Adrenal gland (tissue), 12 donors: ENCODE measurements around the gene DAGLB. TPM values are rescaled to one million over a fixed set of nuclear protein-coding genes. Genes with fewer than 3 reads are reported as not detected.

Experiments used
- DNase-seq, 7 donors: peaks; one replicate each; pipeline ENCODE4 v3.0.0-alpha.2; 2019 to 2020
- H3K27ac ChIP-seq, 5 donors: fragments of 200-600 bp; sonication (generic) in 4 of 5; 1 replicate in 3 of 5; 2 replicates in 2 of 5; pipeline versions ENCODE4 v1.5.1 to v1.8.0; 2016 to 2020; ENCODE audit warnings: mild to moderate bottlenecking in 1 of 5
- H3K27me3 ChIP-seq: fragments of 200-600 bp; 2 replicates; pipeline ENCODE4 v1.8.0; 2021
- H3K36me3 ChIP-seq, 2 donors: fragments of 200-600 bp; replicated peaks in 1 of 2; 1 replicate in 1 of 2; 2 replicates in 1 of 2; pipeline versions ENCODE4 v1.5.1 to v1.8.0; 2018 to 2022
- H3K4me1 ChIP-seq, 2 donors: fragments of 200-600 bp; replicated peaks in 1 of 2; 1 replicate in 1 of 2; 2 replicates in 1 of 2; pipeline versions ENCODE4 v1.5.1 to v1.8.0; 2018 to 2021
- H3K4me3 ChIP-seq, 4 donors: fragments of 200-600 bp; sonication (generic) in 3 of 4; one replicate each; pipeline ENCODE4 v1.5.1; 2016 to 2018
- H3K9me3 ChIP-seq, 3 donors: fragments of 200-600 bp; sonication (generic) in 1 of 3; replicated peaks in 1 of 3; 1 replicate in 2 of 3; 2 replicates in 1 of 3; pipeline versions ENCODE4 v1.5.1 to v1.8.0; 2016 to 2021
- POLR2A ChIP-seq, 2 donors: fragments of 450-650 bp; IDR thresholded peaks; one replicate each; pipeline ENCODE4 v1.6.1; 2017; ENCODE audit warnings: antibody characterized with exemption in 2 of 2, mild to moderate bottlenecking in 2 of 2, moderate library complexity in 1 of 2
- WGBS, 4 donors: extraction: QIAGEN DNeasy Blood & Tissue Kit in 2 of 4; methylation state at CpG; one replicate each; pipeline versions ENCODE4 v1.1.5 to v1.1.7; 2013 to 2017; 5-methylcytosine and 5-hydroxymethylcytosine counted together
- intact Hi-C, 2 donors: fragments of 100-400 bp; cut with DNase I; formaldehyde crosslinking; loops; one replicate each; pipeline versions ENCODE4 v1.14.1 to v1.15.0; 2022 to 2023
- polyA plus RNA-seq, 3 donors: library from polyadenylated mRNA; stranded (reverse); fragments of 200-250 nt in 2 of 3; fragments of 350-450 nt in 1 of 3; fragmentation: Illumina TruSeq in 1 of 3; extraction: RNeasy Lipid Tissue Mini Kit (QIAGEN cat#74804) in 1 of 3; gene quantifications; one replicate each; pipeline ENCODE4 v1.2.3, GENCODE V29; 2013 to 2014
- total RNA-seq, 9 donors: library from RNA; depleted of rRNA in 4 of 9; stranded (reverse); fragments of >200 nt in 4 of 9; fragments of 120-200 nt in 1 of 9; fragmentation: NEBNext Ultra II Directional in 1 of 9; extraction: Animal tissue kit (Norgen Biotek cat#: 25700) in 1 of 9; gene quantifications; one replicate each; pipeline versions ENCODE4 v1.1.0 to v1.2.4, GENCODE V29; 2013 to 2023
- TF ChIP-seq, protein P1 (sequence below), 6 experiments: fragments of 450-650 bp in 4 of 6; fragments of 200-600 bp in 2 of 6; sonication (generic) in 1 of 6; IDR thresholded peaks; 1 replicate in 5 of 6; 2 replicates in 1 of 6; pipeline versions ENCODE4 v1.5.1 to v1.8.0; 2016 to 2021; ENCODE audit warnings: antibody characterized with exemption in 6 of 6, mild to moderate bottlenecking in 2 of 6, moderate library complexity in 1 of 6
- donor health status: healthy with polysubstance abuse.
- donor health status: Bipolar disorder and iron deficiency.
- donor health status: DM: yes; HTN: yes; CAD: no.
- donor health status: DM: no; HTN: no; CAD: no.
- donor health status: DM: no; HTN: no; CAD: no.
- donor health status: DM: yes; HTN: yes; CAD: no.

DAGLB gene
- total and polyA plus RNA-seq, 12 donors = 19.8 to 56.7 (median 36.7) TPM

DNA sequence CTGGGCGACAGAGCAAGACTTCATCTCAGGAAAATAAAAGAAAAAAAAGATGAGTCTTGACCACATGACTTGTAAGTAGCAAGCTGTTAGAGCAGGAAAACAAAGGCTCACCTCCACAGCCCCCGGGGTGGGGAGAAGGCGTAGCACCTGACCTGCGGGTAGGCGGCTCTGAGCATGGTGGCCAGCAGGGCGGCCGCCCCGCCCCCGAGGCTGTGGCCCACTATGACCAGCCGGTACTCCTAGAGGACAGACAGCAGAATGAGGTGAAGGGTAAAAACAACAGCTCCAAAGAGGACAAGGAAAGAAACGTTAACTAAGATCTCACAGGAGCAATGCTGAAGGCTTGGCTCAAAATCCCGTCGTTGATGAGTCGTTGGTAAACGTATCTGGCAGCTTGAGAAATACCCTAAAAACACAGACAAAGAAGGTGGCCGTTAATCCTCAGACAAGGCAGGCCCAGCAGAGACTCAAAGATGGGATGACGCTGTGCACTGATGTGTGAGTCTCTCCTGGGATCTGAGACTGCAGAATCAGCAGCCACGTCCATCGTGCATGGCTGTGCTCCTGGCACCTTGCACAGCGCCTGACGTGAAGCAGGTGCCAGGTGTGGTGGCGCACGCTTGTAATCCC, 31.1 kb downstream of the DAGLB start:
- intact Hi-C loops = no loop called here
- H3K4me3 ChIP-seq = no peak overlapping the region
- 78 to 84% (median 83%) methylated on average over 21 to 23 of the region's 23 CpGs for WGBS, 4 donors
- H3K4me1 ChIP-seq = no peaks in the 10 kb centered on the region
- DNase-seq = no peak
- H3K9me3 ChIP-seq = no peaks in the 10 kb centered on the region
- no peaks in the 10 kb centered on the region for H3K27me3 ChIP-seq
- TF ChIP-seq POLR2A (IDR thresholded peaks at IDR 0.05) = no peak
- TF ChIP-seq, protein P1, sequence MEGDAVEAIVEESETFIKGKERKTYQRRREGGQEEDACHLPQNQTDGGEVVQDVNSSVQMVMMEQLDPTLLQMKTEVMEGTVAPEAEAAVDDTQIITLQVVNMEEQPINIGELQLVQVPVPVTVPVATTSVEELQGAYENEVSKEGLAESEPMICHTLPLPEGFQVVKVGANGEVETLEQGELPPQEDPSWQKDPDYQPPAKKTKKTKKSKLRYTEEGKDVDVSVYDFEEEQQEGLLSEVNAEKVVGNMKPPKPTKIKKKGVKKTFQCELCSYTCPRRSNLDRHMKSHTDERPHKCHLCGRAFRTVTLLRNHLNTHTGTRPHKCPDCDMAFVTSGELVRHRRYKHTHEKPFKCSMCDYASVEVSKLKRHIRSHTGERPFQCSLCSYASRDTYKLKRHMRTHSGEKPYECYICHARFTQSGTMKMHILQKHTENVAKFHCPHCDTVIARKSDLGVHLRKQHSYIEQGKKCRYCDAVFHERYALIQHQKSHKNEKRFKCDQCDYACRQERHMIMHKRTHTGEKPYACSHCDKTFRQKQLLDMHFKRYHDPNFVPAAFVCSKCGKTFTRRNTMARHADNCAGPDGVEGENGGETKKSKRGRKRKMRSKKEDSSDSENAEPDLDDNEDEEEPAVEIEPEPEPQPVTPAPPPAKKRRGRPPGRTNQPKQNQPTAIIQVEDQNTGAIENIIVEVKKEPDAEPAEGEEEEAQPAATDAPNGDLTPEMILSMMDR (IDR thresholded peaks at IDR 0.05) = no peak
- peaks cover 0 to 44% of the 10 kb centered on the region in 2 donors for H3K36me3 ChIP-seq
- H3K27ac ChIP-seq = no peak overlapping the region

DNA sequence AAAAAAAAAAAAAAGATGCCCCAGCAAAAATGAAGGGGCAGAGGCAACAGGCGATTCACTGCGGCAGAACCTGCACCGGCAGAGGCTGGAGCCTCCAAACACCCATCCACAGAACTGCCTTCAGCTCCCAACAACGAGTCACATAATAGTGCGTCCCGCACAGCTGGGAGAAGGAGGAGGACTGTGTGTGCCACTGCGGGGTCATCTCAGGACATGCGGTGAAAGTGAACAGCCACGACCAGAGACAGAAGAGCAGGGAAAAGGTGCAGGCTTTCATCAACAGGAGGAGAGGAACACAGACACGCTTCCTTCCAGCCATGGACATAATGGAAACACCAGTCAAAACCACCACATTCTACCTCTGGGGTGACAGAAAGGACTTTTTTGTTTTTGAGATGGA, 34.1 kb downstream of the DAGLB start:
- H3K27me3 ChIP-seq = no peaks in the 10 kb centered on the region
- H3K27ac ChIP-seq = no peak overlapping the region

DNA sequence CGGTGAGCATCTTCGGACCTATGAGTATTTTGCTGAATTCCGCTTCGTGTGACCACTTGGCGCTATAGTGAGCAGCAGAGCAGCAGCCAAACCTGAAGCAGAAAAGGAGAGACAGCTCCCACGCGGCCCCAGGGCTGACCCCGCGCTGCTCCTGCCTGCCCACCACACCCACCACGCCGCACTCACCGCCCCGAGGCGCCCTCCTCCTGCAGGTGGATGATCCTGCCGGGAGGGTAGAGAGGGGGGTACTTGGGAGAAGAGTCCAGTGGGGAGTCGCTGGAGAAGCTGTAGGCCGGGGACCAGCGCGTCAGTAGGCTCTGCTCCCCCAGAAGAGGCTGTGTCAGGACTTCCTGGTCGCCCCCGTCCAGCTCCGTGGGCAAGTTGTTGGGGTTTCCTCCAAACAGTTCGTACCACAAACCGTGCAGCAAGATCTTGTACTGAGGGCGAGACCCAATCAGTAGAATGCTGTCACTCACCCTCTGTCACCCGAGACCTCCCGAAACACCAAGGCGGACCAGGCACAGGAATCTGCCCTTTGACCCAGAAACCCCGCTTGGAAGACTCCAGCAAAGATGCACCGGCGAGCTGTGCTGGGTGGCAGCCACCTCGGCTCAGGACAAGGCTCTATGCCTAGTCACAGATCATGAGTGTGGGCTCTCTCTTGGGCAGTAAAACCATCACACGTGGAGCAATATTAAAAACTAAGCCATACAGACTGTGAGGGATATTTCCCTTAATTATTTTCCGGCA, 37.6 kb downstream of the DAGLB start:
- TF ChIP-seq, protein P1 (IDR thresholded peaks at IDR 0.05) = no peak
- TF ChIP-seq POLR2A (IDR thresholded peaks at IDR 0.05) = no peak
- intact Hi-C loops = no loop called here
- Histone ChIP-seq H3K4me3 (no peak overlapping the region), H3K36me3 (peaks cover 0 to 82% of the 10 kb centered on the region in 2 donors), H3K9me3 (no peaks in the 10 kb centered on the region), H3K27ac (no peak overlapping the region), H3K4me1 (peaks cover 0 to 9% of the 10 kb centered on the region in 2 donors), H3K27me3 (no peaks in the 10 kb centered on the region)
- no peak for DNase-seq
- WGBS, 4 donors = 90 to 95% (median 93%) methylated on average over 28 to 34 of the region's 34 CpGs

More for the DNA sequence above, 34.1 kb downstream of the DAGLB start:
- Histone ChIP-seq H3K9me3 (no peaks in the 10 kb centered on the region), H3K4me1 (no peaks in the 10 kb centered on the region), H3K4me3 (no peak overlapping the region), H3K36me3 (peaks cover 0 to 73% of the 10 kb centered on the region in 2 donors)
- intact Hi-C loops = no loop called here
- WGBS, 4 donors = 90 to 95% (median 93%) methylated on average over 10 of the region's 10 CpGs
- DNase-seq = no peak
- TF ChIP-seq, protein P1 (IDR thresholded peaks at IDR 0.05) = no peak
- no peak for TF ChIP-seq POLR2A (IDR thresholded peaks at IDR 0.05)

DNA sequence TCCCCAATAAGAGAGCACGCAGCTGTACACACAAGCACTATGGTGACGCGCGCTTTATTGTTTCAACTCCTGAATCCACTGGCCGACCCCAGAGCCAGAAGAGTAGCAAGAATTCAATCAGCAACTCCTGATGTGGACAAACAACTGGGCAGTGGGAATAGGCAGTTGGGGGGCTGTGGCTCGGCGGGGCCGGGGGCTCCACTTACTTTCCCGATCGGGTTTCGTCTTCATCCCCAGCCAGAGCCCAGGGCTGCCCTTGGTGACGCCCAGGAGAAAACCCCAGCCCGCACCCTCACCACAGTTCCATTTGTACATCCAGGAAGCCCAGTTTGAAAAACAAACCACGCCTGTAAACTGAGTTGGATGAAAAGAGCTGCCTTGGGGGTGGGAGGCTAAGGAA, 38.7 kb downstream of the DAGLB start:
- Histone ChIP-seq H3K9me3 (no peaks in the 10 kb centered on the region), H3K36me3 (peaks cover 0 to 92% of the 10 kb centered on the region in 2 donors), H3K27ac (no peak overlapping the region), H3K4me1 (peaks cover 0 to 9% of the 10 kb centered on the region in 2 donors), H3K4me3 (no peak overlapping the region), H3K27me3 (no peaks in the 10 kb centered on the region)
- DNase-seq = no peak
- intact Hi-C loops = no loop called here
- TF ChIP-seq, protein P1 (IDR thresholded peaks at IDR 0.05) = no peak
- no peak for TF ChIP-seq POLR2A (IDR thresholded peaks at IDR 0.05)
- WGBS, 4 donors = 93 to 96% (median 96%) methylated on average over 11 to 14 of the region's 14 CpGs
